NOMO-1 (cell line): ENCODE results near the gene RABL3.
"Not testable (repeated sequence)": the region's sequence is repeated elsewhere in the genome, so short reads cannot be mapped to it uniquely, and the experiment has no call there.

Source experiments
- DNase-seq, 2 experiments: peaks; one replicate each; lab custom pipeline; 2025; ENCODE audit not compliant: unreplicated experiment in 2 of 2; lab: John Stamatoyannopoulos, UW

The RABL3 gene

DNA sequence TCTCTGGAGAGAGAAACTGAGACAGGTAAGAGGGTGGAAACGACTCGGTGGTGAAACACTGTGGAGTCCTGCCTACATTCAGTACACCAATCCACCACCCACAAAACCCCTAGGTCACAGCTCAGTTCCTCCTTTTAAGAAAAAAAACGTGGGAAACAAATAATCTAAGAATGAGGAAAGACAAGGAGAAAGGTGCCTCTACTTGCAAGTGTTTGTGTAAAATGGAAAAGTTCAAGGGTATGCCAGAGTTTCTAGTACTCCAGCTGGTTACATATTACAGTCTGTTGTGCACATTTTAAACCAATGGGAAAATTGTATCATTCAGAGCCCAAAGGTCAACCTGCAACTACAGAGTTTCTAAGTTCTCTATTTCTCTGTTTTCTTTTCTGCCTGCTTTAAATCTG, 92.5 kb downstream of the RABL3 start:
- DNase-seq, result peak; percentile 27 to 47

DNA sequence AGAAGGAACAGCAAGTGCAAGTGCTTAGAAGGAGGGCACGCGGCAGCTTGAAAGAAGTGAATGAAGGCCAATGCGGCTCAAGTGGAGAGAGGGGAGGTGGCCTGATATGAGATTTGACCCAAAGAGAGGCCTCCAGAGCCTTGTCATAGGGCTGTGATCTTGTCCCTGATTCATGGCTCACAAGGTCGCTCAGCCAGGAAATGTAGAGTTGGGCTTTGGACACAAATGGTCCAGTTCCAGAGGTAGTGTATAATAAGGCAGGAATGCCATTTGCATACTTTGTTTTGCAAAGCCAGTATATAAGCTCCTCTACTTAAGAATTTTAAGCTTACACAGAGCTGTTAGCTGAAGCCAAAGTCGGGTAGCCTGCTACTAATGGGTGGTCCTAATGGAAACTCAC, 94.0 kb downstream of the RABL3 start:
- DNase-seq, result no peak

DNA sequence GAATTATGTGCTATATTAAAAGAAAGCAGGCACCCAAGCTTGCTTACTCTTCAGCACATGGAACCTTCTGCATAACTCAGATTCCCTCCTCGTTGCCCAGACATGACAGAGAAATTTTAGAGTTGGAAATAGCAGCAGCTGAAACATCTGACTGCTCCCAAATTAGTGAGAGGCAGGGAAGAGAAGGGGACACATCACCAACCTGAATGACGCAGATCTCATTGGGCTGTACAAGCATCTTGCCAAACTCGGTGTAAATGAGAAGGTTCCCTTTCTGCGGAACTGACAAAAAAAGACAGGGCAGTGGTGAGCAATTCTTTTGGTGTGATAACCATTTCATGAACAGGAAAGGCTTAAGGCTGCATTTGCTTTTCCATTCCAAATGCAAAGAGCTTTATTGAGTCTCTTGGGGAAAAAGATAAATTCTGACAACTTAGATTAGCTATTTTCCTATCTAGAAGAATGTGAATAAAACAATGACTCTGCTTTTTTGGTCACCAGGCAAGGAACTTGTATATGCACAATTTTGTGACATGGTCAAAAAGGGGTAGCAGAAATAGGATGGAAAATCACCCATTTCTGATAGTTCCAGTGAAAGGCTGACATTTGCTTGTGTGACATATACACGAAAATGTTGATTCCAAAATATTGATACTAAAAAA, 95.4 kb downstream of the RABL3 start:
- DNase-seq, result no peak

DNA sequence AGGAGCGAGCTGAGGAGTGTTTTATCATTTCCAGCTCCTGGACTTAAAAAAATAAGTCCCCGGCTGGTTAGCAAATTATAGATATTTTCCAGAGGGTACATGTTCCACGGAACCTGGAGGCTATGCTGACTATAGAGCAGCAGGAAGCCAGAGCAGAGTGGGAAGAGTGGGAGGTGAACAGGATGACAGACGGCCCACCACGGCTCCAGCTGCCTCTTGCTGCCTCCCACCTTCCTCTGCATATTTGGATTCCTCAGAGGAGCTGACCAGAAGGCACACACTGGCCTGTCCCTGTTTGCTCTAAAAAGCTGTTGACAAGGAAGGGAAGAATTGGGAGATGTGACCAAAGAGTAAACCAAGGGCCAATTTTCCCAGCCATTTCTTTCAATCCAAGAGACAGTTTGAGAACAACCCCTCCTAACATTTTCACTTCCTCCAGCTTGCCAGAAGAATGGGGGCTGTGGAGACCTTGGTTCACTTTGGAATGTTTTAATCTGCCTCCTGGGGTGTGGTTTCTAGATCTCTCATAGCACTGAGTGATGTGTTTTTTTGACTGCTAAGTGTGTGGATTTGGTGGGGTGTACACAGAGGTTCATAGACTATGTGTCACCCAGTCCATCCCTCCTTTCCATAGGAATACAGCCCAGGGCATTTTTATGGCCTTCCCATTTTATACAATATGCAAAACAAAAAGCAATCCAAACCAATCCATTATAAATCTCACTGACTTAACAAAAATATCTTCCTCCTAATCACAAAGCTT, 97.1 kb downstream of the RABL3 start:
- DNase-seq, result no peak

DNA sequence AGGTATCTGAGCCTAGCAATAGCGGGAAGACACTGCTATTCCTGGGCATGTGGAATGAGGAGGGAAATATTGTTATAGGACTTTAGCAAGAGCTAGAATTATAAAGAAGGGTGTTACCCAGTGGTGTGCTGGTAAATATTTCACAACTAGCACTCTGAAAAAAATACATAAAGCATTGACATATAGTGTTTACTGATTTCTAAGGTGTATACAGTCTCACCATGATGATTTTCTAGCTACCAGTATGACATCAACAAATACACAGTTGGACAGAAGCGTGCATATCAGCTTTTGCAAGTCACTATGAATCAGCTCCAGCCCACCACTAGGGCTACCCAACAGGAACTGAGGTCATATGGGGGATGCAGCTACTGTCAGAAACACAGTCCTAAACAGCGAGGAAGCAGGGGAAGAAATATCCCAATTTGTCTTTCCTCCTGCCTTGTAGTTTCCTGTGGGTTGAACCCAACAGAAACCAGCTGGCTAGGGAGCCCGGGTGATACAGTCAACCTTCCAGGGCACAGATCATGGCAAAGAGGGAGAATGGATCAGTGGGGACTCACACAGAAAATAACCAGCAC, 99.9 kb downstream of the RABL3 start:
- peak; percentile 49 to 79 for DNase-seq

DNA sequence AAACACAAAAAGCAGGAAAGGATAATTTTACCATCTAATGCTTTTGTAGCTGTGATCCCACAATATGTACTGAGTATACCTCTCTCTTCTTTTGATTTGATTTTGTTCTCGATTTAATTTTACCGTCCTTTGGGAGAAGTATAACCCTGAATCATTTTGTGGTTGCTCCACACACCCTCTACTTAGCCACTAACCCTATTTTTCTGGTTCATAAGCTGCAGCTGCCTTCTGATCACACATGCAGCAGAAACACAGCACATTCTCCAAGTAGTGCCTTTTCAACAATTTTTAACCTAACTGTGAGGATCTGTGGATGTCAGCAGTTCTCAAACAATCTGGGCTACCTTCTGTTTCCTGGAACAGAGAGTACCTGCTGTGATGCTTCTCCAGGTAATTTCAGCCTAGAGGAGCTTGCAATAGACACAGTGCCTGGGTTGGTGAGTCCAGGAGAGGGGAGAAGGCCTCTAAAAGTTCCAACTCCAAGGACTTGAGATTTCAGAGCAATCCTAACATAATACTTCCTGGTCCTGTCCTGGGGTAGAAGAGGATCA, 100.5 kb downstream of the RABL3 start:
- DNase-seq, result no peak

DNA sequence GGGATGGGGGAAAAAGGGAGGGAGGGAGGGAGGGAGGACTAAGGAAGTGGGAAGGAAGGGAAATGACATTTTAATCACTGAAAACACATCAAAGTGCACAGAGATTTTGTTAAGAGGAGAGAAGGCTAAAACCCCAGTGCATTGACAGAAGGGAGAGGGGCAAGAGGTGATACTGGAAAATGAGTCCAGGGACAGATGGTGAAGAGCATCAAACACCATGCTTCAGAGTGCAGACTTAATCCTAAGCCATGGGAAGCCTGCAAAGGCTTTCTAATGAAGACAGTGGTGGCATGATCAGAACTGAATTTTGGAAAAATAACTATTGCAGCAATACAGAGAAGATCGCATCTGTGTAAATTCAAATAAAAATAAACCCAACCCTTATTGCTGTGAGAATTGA, 102.1 kb downstream of the RABL3 start:
- DNase-seq, result no peak

DNA sequence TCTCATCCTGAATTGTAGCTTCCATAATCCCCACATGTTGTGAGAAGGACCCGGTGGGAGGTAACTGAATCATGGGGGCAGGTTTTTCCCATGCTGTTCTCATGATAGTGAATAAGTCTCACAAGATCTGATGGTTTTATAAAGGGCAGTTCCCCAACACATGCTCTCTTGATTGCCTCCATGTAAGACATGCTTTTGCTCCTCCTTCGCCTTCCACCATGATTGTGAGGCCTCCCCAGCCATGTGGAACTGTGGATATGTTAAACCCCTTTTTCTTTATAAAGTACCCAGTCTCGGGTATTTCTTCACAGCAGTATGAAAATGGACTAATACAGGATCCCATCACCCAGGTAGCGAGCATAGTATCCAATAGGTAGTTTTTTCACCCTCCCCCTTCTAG, 103.5 kb downstream of the RABL3 start:
- DNase-seq, result not testable (repeated sequence)

DNA sequence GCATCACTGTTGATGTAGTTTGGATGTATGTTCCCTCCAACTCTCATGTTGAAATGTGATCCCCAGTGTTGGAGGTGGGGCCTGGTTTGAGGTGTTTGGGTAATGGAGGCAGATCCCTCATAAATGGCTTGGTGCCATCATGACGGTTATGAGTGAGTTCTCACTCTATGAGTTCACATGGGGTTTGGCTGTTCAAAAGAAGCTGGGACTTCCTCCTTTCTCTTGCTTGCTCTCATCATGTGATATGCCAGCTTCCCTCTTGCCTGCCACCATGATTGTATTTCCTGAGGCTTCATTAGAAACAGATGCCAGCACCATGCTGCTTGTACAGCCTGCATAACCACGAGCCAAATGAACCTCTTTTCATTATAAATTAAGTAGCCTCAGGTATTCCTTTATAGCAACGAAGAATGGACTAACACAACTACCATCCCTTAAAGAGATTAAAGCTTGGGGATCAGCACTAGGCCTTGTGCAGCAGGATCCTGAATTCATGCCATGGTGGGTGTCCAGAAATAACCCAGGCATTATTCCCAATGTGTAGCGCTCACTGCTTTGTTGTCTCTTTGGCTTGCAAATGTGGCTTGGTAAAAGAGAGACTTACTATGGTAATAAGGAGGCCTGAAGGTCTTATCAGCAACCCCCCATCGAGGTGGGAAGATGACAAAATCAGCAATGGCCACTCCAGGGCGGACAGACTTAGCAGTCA, 104.3 kb downstream of the RABL3 start:
- peak in 1 of 2 experiments; percentile 8 for DNase-seq

DNA sequence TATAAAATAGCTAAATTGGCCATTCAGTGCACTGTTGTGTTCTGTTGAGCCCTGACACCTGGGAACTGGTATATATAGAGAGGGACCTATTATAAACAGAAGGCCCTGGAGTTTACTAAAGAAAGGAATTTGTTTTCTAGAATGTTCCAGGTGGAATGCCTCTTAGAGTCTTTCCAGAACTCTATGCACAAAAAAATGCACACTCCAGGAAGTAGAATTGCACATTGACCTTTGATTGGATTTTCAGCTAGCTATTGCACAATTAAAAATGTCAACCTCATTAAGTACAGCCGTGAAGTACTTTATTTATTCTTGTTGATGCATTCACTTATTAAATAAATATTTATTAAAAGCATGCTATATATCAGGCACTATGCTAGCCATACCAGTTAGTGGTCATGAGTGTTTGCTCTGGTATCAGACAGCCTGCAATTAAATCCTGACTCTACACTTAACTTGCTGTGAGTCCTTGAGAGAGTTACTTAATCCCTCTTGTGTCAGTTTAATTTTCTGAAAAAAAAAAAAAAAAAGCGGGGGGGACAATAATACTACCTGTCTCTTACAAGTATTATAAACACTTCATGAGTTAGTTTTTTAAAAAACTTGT, 105.4 kb downstream of the RABL3 start:
- DNase-seq, result no peak
